HEK293T (cell line): ENCODE measurements around the gene TBC1D8.

Experiments
- CTCF ChIA-PET: fragments of 350-600 bp; formaldehyde crosslinking; extraction: SDS; loops from one replicate; lab custom pipeline; 2021; ENCODE audit warnings: antibody characterized with exemption, inconsistent platforms; lab: Yijun Ruan, JAX
- POLR2A ChIA-PET: fragments of 350-600 bp; formaldehyde crosslinking; extraction: SDS; loops from one replicate; lab custom pipeline; 2020; ENCODE audit warnings: antibody characterized with exemption, inconsistent platforms; lab: Yijun Ruan, JAX
- DNase-seq: peaks from one replicate; pipeline ENCODE4 v3.0.0; 2012; ENCODE audit warnings: mixed read lengths; ENCODE audit errors: extremely low spot score
- ARNT ChIP-seq: fragments of 450-650 bp; IDR thresholded peaks from 2 replicates; pipeline ENCODE4 v1.6.1; 2017; ENCODE audit warnings: mild to moderate bottlenecking
- BHLHE40 ChIP-seq: fragments of 450-650 bp; IDR thresholded peaks from 2 replicates; pipeline ENCODE4 v1.6.1; 2016; ENCODE audit warnings: mild to moderate bottlenecking, moderate library complexity, borderline replicate concordance
- CTBP1 ChIP-seq: fragments of 450-650 bp; IDR thresholded peaks from 2 replicates; pipeline ENCODE4 v1.6.1; 2016; ENCODE audit warnings: borderline replicate concordance
- ELF4 ChIP-seq: fragments of 450-650 bp; IDR thresholded peaks from 2 replicates; pipeline ENCODE4 v1.6.1; 2017; ENCODE audit warnings: antibody characterized with exemption
- FOXA1 ChIP-seq: fragments of 450-650 bp; IDR thresholded peaks from 2 replicates; pipeline ENCODE4 v1.6.1; 2016; ENCODE audit warnings: mild to moderate bottlenecking
- FOXK2 ChIP-seq: fragments of 450-650 bp; IDR thresholded peaks from 2 replicates; pipeline ENCODE4 v1.6.1; 2016; ENCODE audit warnings: mild to moderate bottlenecking
- FOXM1 ChIP-seq: fragments of 450-650 bp; IDR thresholded peaks from 2 replicates; pipeline ENCODE4 v1.6.1; 2017; ENCODE audit warnings: mild to moderate bottlenecking, borderline replicate concordance
- HDGF ChIP-seq: fragments of 450-650 bp; IDR thresholded peaks from 2 replicates; pipeline ENCODE4 v1.6.1; 2017; ENCODE audit warnings: antibody characterized with exemption, borderline replicate concordance
- L3MBTL2 ChIP-seq: fragments of 450-650 bp; conservative IDR thresholded peaks from 2 replicates; pipeline ENCODE4 v1.6.1; 2016; ENCODE audit warnings: mild to moderate bottlenecking
- LEF1 ChIP-seq: fragments of 450-650 bp; IDR thresholded peaks from 2 replicates; pipeline ENCODE4 v1.6.1; 2017; ENCODE audit warnings: mild to moderate bottlenecking, borderline replicate concordance
- NFRKB ChIP-seq: fragments of 450-650 bp; IDR thresholded peaks from 2 replicates; pipeline ENCODE4 v1.6.1; 2016; ENCODE audit warnings: mild to moderate bottlenecking, moderate library complexity
- PKNOX1 ChIP-seq: fragments of 450-650 bp; IDR thresholded peaks from 2 replicates; pipeline ENCODE4 v1.6.1; 2016
- SP1 ChIP-seq: fragments of 450-650 bp; IDR thresholded peaks from 2 replicates; pipeline ENCODE4 v1.6.1; 2017
- SUZ12 ChIP-seq: fragments of 450-650 bp; IDR thresholded peaks from 2 replicates; pipeline ENCODE4 v1.6.1; 2016; ENCODE audit warnings: mild to moderate bottlenecking
- TARDBP ChIP-seq: fragments of 450-650 bp; IDR thresholded peaks from 2 replicates; pipeline ENCODE4 v1.6.1; 2016
- ZNF384 ChIP-seq: fragments of 450-650 bp; IDR thresholded peaks from 2 replicates; pipeline ENCODE4 v1.6.1; 2016

TBC1D8 gene

GRCh38 chr2:100972452-100972851 is 178.7 kb downstream of the TBC1D8 start:
- TF ChIP-seq BHLHE40 (no peak), ELF4 (no peak)
- POLR2A ChIA-PET = no interaction called here
- DNase-seq = no peak
- CTCF ChIA-PET = no interaction called here

GRCh38 chr2:100971221-100971620 is 180.0 kb downstream of the TBC1D8 start:
- CTCF ChIA-PET = no interaction called here
- TF ChIP-seq FOXK2 (no peak), ARNT (no peak), FOXM1 (no peak), FOXA1 (no peak), PKNOX1 (no peak), NFRKB (no peak), LEF1 (no peak), BHLHE40 (no peak), SUZ12 (no peak), ELF4 (no peak), ZNF384 (no peak), SP1 (no peak), HDGF (no peak), CTBP1 (no peak), L3MBTL2 (no peak), TARDBP (no peak)
- POLR2A ChIA-PET = no interaction called here
- no peak for DNase-seq

- no peak for TF ChIP-seq SP1
- TF ChIP-seq NFRKB = no peak
- TF ChIP-seq SUZ12 = no peak
- no peak for TF ChIP-seq L3MBTL2
- TF ChIP-seq LEF1 = no peak
- TF ChIP-seq ELF4 = no peak
- TF ChIP-seq PKNOX1 = no peak
- no peak for TF ChIP-seq CTBP1
- no peak for TF ChIP-seq HDGF
- no peak for TF ChIP-seq ARNT
- TF ChIP-seq TARDBP = no peak
- no peak for TF ChIP-seq FOXM1
- TF ChIP-seq FOXK2 = no peak
- no peak for TF ChIP-seq FOXA1
- no peak for TF ChIP-seq BHLHE40
- no peak for TF ChIP-seq ZNF384
- POLR2A ChIA-PET = no interaction called here
- CTCF ChIA-PET = no interaction called here
- no peak for DNase-seq
Observed at GRCh38 chr2:100969998-100970397, 181.2 kb downstream of the TBC1D8 start.

- ChIA-PET POLR2A (no interaction called here), CTCF (interaction anchor here (0.7 kb wide), 1 partner anchor 579 kb away, joined by 3 read pairs; no protein-coding TSS in a partner anchor)
- TF ChIP-seq TARDBP (no peak), FOXM1 (no peak), FOXK2 (no peak), L3MBTL2 (no peak), FOXA1 (no peak), ELF4 (no peak), PKNOX1 (no peak), HDGF (no peak), ZNF384 (no peak), LEF1 (no peak), SUZ12 (no peak), ARNT (no peak), NFRKB (no peak)
- no peak for DNase-seq
Observed at GRCh38 chr2:100968146-100969145, 182.7 kb downstream of the TBC1D8 start.

GRCh38 chr2:100967716-100968115 is 183.5 kb downstream of the TBC1D8 start:
- CTCF ChIA-PET = interaction anchor here (0.7 kb wide), 1 partner anchor 578 kb away, joined by 3 read pairs; no protein-coding TSS in a partner anchor
- POLR2A ChIA-PET = no interaction called here
- DNase-seq = no peak
- TF ChIP-seq LEF1 = no peak
- TF ChIP-seq BHLHE40 = no peak
- no peak for TF ChIP-seq FOXA1
- no peak for TF ChIP-seq TARDBP
- no peak for TF ChIP-seq FOXK2
- no peak for TF ChIP-seq ELF4
- TF ChIP-seq SUZ12 = no peak
- TF ChIP-seq FOXM1 = no peak
- no peak for TF ChIP-seq NFRKB
- TF ChIP-seq HDGF = no peak
- no peak for TF ChIP-seq SP1
- TF ChIP-seq ZNF384 = no peak
- no peak for TF ChIP-seq ARNT
- no peak for TF ChIP-seq L3MBTL2
- no peak for TF ChIP-seq PKNOX1
- no peak for TF ChIP-seq CTBP1
